SK-N-MC (cell line): ENCODE measurements around the gene PLA2G4B.

Experiments used
- EZH2 ChIP-seq: fragments of 200-600 bp; sonication (generic); IDR thresholded peaks from one replicate; pipeline ENCODE4 v1.6.1; 2017; ENCODE audit warnings: antibody characterized with exemption
- POLR2AphosphoS5 ChIP-seq: IDR thresholded peaks from 2 replicates; pipeline ENCODE4 v1.6.1; 2012; ENCODE audit warnings: mild to moderate bottlenecking, low read depth, low read length, borderline replicate concordance

DNA sequence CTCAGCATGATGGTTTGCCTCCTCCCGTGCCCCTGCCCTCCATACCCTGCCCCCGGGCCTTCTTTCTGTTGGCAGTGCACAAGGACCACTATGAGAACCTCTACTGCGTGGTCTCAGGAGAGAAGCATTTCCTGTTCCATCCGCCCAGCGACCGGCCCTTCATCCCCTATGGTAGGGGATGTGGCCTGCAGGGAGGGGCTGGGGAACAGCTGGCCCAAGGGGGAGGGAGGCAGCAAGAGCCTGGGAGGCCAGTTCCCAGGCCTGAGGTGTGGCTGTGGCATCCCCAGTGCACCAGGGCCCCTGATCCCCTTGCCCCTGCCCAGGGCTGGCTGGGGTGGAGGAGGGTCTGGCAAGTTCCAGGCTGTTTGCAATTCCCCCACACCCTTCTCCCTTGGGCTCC is 2.6 kb upstream of the PLA2G4B start:
- TF ChIP-seq POLR2AphosphoS5 = no peak
- no peak for TF ChIP-seq EZH2
